ENCODE measurements around the gene ST14.
"Not testable (repeated sequence)": the region's sequence is repeated elsewhere in the genome, so short reads cannot be mapped to it uniquely, and the experiment has no call there.

The ST14 gene

DNA sequence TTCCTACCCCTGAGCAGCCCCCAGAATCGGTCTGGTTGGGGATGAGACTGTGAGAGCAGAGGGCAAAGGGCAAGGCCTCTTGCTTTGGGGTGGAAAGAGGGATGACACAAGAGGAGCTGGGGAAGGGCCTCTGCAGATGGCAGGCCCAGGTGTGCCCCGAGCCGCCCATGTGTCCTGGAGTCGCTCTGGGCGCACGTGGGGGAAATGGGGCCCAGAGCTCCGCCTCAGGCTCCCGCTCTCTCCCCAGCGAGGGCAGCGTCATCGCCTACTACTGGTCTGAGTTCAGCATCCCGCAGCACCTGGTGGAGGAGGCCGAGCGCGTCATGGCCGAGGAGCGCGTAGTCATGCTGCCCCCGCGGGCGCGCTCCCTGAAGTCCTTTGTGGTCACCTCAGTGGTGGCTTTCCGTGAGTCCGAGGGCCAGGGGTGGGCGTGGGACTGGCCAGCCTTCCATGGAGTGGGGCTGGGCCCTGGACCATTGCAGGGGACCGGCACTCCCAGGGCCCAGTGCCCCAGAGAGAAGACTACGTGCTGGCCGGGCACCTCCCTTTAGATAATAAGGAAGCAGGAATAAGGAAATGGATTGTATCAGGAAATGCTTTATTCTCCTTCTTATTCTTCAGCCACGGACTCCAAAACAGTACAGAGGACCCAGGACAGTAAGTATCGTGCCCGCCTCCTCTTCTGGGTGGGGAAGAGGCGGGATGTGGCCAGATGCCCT lies 30.1 kb downstream of the ST14 start:
- no peak for DNase-seq (ENCODE audit: low read depth)

DNA sequence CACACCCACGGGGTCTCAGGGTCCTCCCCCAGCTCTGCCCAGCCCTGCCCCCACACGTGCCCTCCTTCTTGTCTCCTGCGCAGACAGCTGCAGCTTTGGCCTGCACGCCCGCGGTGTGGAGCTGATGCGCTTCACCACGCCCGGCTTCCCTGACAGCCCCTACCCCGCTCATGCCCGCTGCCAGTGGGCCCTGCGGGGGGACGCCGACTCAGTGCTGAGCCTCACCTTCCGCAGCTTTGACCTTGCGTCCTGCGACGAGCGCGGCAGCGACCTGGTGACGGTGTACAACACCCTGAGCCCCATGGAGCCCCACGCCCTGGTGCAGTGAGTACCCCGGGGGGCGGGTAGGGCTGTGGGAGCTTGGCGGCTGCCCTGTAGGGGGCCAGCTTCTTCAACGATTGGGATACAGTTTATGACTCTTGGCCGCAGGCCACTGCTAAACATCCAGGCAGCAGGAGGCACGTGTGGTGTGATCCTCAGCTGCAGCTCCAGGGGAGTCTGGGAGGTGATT lies 30.8 kb downstream of the ST14 start:
- no peak for DNase-seq (ENCODE audit: low read depth)

DNA sequence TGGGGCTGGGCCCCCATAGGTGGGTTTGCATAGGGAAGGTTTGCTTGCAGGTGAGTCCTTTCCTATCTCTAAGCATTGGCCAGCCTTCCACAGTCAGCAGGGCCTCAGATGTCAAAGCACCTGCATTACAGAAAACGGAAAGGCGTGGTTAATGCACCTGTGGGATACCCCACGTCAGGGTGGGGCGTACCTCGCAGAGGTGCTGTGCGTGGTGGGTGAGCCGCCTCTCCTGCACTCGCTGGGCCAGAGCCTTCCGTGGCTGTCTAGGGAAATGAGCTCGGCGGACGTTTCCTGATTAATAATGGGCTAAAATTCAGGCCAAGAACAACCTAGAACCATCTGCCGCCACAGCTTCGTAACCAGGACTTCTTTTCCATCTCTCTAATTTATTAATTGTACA lies 32.3 kb downstream of the ST14 start:
- DNase-seq (ENCODE audit: low read depth) = no peak

DNA sequence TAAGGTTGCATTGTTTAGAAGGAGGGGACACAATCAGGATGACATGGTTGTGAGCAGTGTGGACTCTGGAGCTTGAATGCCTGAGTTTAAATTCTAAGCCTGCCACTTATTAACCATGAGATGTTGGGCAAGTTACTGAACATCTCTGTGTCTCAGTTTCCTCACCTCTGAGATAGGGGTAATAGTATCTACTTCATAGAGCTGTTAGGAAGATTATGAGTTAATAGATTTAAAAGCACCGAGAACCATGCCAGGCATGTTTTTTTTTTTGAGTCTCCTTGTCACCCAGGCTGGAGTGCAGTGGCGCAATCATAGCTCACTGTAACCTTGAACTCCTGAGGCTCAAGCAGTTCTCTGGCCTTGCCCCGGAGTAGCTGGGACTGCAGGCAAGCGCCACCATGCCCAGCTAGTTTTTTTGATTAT lies 33.3 kb downstream of the ST14 start:
- no peak for DNase-seq (ENCODE audit: low read depth)

DNA sequence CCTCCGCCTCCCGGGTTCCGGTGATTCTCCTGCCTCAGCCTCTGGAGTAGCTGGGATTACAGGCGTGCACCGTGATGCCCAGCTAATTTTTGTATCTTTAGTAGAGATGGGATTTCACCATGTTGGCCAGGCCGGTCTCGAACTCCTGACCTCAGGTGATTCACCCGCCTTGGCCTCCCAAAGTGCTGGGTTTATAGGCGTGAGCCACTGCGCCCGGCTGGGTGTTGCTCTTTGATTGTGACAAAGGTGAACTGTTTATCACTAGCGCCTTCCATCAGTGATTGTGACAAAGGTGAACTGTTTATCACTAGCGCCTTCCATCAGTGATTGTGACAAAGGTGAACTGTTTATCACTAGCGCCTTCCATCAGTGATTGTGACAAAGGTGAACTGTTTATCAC lies 34.0 kb downstream of the ST14 start:
- DNase-seq (ENCODE audit: low read depth) = not testable (repeated sequence)

DNA sequence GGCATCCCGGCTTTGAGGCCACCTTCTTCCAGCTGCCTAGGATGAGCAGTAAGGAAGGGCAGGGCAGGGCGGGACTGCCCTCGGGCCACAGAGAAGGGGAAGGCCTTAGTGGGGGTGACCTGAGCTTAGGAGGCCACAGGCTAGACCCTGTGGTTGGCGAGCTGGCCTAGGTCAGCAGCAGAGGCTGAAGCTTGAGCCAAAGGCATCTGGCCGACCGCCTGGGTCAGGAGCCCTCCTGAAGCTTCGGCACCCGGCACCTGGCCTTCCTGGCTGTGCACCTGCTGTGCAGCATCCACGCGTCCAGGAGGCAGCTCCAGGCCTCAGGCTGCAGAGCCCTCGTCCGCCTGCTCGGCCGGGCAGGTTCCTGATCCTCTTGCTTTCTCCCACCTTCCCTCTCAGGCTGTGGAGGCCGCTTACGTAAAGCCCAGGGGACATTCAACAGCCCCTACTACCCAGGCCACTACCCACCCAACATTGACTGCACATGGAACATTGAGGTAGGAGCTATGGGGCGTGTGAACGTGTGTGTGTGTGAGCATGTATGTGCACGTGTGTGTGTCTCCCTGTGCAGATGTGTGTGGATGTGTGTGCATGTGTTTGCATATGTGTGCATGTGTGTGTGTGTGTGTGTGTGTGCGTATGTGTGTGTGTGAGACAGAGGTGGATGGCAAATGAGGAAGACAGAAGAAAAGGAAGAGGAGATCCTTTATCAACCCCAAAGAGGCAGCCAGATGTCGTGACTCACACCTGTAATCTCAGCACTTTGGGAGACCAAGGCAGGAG lies 34.9 kb downstream of the ST14 start:
- DNase-seq (ENCODE audit: low read depth) = no peak

DNA sequence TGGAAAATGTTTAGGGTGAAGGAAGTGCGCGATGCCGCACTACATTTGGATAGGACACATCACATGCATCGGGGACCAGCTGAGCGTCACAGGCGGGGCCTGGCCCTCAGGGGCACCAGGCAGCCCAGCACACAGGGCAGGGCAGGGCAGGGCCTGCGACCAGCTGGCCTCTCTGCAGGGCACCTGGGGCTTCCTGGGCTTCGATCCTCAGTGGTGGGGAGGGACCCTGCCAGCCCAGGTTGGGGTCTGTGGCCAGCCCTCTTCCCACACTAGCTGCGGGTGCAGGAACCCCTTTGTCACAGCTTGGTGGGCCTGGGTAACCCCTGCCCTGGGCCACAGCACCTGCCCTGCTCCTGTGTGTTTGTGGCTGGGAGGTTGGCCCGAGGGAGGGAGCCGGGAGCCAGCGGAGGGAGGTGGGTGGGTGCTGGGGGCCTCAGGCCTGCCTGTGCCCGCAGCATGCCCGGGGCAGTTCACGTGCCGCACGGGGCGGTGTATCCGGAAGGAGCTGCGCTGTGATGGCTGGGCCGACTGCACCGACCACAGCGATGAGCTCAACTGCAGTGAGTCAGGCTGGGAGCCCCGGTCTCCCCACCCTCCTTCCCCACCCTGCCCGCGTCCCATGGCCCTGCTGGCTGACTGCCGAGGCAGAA lies 37.9 kb downstream of the ST14 start:
- no peak for DNase-seq (ENCODE audit: low read depth)

DNA sequence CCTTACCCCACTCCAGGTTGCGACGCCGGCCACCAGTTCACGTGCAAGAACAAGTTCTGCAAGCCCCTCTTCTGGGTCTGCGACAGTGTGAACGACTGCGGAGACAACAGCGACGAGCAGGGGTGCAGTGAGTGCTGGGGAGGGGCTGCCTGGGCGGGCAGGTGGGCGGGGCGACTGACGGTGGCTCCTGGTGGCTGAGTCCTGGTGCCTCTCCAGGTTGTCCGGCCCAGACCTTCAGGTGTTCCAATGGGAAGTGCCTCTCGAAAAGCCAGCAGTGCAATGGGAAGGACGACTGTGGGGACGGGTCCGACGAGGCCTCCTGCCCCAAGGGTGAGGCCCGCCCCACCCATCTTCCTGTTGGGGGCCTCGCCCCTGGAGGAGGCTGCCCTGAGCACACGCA lies 38.7 kb downstream of the ST14 start:
- DNase-seq (ENCODE audit: low read depth) = no peak

DNA sequence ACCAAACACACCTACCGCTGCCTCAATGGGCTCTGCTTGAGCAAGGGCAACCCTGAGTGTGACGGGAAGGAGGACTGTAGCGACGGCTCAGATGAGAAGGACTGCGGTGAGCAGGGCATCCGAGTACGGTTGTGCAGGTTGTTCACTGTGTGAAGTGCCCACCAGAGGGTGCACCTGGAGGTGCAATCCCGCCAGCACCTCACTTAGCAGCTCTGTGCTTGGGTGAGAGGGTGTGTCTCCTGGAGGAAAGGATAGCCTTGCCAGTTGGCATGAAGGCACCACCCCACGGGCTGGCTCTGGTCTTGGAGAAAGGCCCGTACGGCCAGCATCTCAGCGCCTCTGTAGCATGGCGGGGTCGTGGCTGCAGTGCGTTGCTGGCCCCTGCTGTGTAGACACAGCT lies 39.4 kb downstream of the ST14 start:
- DNase-seq (ENCODE audit: low read depth) = no peak

DNA sequence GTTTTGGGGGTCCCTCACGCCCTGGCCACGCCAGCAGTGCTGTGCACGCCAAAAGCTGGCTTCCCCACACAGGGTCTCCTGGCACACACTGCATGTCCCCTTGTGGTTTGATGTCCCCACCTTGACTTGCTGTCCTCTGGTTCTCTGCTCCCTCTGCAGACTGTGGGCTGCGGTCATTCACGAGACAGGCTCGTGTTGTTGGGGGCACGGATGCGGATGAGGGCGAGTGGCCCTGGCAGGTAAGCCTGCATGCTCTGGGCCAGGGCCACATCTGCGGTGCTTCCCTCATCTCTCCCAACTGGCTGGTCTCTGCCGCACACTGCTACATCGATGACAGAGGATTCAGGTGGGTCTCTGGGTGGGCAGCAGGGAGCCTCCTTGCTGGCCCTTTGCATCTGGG lies 40.2 kb downstream of the ST14 start:
- no peak for DNase-seq (ENCODE audit: low read depth)

DNA sequence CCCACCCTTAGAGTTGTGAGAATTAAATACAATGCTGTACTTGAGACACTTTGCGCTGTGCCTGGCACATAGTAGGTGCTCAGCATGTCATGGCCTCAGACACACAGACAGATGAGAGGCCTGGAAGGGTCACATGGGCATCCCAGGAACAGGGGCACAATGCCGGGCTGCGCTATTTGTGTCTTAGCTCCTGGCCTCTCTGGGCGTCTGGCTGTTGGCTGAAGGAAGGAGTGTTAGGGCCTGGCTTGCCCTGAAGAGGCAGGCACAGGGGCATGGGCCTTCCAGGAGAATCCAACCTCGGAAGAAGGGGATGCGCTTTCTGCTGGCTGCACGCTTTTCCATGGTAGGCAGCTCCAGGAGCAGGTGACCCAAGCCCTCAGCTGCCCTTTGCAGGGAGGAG lies 41.4 kb downstream of the ST14 start:
- no peak for DNase-seq (ENCODE audit: low read depth)

DNA sequence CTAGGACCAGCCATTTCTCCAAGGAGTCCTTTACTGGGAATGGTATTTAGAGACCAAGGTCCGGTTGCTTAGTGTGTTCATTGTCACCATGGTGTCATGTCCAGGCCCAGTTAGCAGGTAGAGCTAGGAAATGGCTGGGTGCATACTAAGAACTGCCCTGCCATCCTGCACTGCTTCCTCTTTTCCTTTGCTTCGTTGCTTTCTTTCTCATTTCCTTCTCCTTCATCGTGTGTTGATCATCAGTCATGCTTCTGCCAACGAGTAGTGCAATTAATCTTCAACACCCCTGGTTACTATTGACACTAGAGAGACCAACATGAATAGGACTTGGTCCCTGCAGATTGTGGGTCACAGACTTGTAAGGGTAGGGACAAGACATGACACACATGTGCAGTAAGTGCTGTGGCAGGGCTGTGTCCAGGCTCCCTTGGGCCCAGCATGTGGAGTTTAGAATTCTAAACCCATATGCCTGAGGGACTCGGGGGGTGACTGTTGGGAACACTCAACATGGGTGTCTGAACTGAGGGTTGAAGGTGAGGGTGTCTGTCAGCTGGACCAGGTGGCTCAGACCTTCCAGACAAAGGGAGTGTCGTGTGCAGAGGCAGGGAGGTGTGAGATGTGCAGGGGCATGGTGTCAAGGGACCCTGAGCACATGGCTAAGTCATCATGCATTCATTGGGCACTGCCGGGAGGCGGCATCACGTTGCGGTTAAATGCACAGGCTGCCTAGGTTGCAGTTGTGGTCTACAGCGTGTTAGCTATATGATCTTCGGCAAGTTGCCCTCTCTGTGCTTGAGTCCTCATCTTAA lies 42.6 kb downstream of the ST14 start:
- no peak for DNase-seq (ENCODE audit: low read depth)

DNA sequence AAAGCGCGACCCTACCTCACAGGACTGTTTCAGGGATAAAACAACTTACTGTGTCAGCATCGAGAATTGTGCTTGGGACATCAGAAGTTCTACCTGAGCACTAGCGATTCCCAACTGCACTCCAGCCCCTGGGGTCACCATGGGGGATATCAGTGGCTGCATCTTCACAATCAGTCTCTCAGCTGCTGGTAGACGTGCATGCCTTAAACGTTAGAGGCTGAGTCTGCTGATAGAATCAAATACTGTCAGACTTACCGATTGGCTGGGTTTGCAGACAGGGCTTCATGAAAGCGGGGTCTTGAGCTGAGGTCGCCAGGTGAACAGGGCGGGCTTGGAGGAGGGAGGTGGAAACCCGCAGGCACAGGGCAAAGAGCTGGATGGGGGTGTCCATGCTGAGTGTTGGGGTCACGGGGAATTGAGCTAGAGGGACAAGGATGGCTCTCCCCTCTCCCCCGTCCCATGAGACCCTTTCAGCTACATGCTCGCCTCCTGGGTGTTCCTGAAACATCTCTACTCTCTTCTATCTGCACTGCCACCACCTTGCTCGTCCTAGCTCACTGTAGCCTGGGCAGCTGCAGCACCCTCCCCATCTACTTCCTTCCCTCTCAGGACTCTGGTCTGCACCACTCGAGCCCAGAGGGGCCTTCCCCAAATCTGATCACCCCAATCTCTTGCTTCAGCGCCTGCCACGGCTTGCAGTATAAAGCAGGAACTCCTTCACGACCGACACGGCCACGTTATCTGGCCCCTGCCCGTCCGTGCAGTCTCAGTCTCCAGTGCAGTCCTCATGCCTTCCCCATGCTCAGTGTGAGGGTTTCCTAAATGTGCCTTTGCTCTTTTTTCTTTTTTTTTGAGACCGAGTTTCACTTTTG lies 43.5 kb downstream of the ST14 start:
- DNase-seq (ENCODE audit: low read depth) = no peak

DNA sequence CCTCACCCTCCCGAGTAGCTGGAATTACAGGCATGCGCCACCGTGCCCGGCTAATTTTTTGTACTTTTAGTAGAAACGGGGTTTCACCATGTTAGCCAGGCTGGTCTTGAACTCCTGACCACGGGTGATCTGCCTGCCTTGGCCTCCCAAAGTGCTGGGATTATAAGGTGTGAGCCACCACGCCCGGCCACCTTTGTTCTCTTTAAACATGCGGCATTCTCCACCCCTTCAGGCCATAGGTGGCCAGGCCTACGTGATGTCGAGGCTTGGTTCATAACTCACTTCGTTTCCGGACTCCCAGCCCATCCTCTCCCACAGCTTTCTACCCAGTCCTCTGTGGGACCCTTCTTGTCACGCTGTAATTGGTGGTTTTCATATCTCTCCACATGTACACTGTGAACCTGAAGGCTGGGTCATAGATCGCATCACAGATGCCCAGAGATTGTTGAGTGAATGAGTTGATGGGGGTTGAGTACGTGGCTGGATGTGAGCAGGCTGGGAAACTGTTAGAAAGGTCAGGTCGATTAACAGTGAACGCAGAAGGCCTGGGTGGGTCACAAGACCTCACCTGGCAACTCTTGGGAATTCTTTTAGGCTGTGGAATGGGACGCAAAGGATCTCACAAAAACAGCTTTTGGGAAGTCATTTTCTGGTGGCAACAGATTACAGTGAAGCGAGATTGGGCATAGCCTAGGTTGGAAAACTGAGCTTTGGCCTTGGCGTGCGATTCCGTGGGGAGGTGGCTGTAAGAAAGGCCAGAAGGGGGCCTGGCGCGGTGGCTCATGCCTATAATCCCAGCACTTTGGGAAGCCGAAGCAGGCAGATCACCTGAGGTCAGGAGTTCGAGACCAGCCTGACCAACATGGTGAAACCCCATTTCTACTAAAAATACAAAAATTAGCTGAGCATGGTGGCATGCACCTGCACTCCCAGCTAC lies 44.5 kb downstream of the ST14 start:
- no peak for DNase-seq (ENCODE audit: low read depth)

DNA sequence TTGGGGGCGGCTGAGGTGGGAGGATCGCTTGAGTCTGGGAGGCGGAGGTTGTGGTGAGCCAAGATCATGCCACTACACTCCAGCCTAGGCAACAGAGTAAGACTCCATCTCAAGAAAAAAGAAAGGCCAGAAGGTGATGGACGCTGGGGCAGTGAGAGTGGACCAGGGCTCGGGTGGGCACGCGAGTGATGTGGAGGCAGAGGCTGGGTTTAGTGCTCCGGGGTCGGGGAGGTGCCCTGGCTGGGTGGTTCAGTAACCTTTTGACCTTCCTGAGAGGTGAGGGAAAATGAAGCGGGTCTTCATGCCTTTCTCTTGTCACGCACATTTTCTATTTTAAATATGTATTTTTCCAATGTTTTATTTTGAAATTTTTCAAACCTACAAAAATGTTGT lies 45.1 kb downstream of the ST14 start:
- DNase-seq (ENCODE audit: low read depth) = no peak

DNA sequence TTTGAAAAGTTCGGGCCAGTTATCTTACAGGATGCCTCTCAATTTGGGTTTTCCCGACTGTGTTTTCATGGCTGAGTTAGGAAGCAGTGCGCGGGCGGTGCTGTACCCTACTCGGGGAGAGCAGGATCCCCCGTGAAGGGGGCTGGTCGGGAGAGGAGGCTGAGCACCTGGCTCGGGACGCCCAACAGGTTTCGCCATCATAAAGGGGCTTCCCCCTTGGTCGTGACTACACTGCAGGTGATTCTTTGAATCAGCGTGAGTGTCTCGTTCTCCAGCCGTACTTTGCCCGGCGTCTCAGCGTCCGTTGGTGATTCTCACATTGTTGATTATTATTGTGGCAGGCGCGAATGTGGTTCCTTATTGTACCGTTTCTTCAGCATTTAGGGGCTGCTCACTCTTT lies 46.6 kb downstream of the ST14 start:
- DNase-seq (ENCODE audit: low read depth) = no peak

DNA sequence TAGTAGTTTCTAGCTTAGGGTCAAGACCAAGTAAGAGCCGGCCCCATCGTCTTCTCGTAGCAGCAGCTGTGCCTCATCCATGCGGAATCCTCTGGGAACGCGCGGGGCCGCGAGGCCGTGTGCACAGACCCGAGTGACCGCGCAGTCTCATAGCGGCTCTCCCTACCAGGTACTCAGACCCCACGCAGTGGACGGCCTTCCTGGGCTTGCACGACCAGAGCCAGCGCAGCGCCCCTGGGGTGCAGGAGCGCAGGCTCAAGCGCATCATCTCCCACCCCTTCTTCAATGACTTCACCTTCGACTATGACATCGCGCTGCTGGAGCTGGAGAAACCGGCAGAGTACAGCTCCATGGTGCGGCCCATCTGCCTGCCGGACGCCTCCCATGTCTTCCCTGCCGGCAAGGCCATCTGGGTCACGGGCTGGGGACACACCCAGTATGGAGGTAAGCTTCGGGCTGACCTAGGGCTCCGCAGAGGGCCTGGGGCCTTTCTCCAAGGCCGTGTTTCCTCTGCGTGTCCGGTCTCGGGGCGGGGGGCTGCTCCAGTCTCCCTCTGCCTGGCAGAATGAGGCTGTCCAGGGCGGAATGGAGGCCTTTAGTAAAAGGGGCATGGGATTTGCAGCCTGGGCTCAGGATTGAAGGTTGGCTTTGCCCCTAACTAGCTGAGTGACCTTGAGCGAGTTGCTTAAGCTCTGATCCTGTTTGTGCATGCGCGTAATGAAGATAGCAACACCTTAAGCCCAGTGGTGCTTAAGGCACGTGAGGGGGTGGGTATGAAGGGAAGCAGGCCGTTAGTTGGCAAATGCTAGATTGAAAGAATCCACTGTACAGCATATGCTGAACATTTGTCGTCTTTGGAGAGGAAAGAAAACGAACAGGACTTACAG lies 48.9 kb downstream of the ST14 start:
- no peak for DNase-seq (ENCODE audit: low read depth)

DNA sequence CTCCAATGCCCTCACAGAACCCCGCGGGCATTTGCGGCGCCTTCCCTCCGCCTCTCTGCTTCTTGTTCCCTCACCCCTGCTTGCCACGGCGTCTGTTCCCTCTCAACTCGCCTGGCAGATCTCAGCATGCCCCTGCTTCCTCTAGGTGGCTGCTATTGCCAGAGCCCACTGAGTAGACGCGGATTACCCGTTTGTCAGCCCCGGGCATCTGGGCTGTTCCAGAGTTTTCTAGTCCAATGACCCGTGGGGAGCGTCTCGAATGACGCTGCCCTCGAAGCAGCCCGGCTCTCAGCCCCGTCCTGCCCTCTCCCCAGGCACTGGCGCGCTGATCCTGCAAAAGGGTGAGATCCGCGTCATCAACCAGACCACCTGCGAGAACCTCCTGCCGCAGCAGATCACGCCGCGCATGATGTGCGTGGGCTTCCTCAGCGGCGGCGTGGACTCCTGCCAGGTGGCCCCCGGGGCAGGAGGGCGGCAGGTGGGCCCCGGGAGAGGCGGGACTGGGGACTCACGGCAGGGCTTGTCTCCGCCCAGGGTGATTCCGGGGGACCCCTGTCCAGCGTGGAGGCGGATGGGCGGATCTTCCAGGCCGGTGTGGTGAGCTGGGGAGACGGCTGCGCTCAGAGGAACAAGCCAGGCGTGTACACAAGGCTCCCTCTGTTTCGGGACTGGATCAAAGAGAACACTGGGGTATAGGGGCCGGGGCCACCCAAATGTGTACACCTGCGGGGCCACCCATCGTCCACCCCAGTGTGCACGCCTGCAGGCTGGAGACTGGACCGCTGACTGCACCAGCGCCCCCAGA lies 49.7 kb downstream of the ST14 start:
- DNase-seq (ENCODE audit: low read depth) = no peak

Data from HS-27A (cell line).